Stimulated activated CD4-positive, alpha-beta T cell treated with anti-CD3 and anti-CD28 coated beads, Interleukin-12 subunit alpha, Interleukin-12 subunit beta, amount 100 ng/mL, for 24 hours (primary cell): ENCODE results near the gene NBPF12.
"Not testable (repeated sequence)": the region's sequence is repeated elsewhere in the genome, so short reads cannot be mapped to it uniquely, and the experiment has no call there.

Experiments
- DNase-seq, 2 experiments: peaks; one replicate each; pipeline ENCODE4 v3.0.0-alpha.2; 2020; ENCODE audit warnings: low read depth in 2 of 2

NBPF12 gene

DNA sequence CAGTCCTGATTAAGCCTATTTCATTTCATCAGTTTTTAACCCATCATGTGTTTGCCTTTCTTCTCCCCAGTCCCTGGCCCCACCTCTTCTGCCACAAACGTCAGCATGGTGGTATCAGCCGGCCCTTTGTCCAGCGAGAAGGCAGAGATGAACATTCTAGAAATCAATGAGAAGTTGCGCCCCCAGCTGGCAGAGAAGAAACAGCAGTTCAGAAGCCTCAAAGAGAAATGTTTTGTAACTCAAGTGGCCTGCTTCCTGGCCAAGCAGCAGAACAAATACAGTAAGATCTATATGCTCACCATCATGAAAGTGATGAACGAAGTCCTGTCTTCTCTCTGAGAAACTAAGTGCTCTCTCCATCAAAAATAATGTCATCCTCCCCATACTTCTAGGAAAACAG is 34.6 kb downstream of the NBPF12 start:
- DNase-seq = not testable (repeated sequence)

DNA sequence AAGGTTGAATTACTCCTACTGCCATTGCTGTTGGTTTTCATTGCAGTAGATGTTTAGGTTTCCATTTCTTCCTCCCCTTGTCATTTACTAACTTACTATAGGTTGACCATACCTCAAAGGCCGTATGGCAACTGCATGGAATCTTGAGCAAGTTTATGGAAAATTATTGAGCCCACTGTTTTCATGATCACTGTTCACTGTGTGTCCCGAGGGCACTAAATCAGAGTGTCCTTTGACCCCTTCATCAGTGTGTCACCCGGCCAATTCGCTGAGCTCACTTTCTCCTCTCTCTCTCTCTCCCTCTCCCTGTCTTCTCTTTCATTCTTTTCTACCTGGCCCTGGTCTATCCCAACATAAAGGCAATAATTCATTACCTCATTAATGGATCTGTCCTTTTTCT is 47.7 kb downstream of the NBPF12 start:
- DNase-seq = not testable (repeated sequence)

GRCh38 chr1:146986450-146986849 is 48.3 kb downstream of the NBPF12 start:
- DNase-seq = not testable (repeated sequence)

- not testable (repeated sequence) for DNase-seq
These were observed 49.4 kb downstream of the NBPF12 start for GRCh38 chr1:146987502-146987901.

DNA sequence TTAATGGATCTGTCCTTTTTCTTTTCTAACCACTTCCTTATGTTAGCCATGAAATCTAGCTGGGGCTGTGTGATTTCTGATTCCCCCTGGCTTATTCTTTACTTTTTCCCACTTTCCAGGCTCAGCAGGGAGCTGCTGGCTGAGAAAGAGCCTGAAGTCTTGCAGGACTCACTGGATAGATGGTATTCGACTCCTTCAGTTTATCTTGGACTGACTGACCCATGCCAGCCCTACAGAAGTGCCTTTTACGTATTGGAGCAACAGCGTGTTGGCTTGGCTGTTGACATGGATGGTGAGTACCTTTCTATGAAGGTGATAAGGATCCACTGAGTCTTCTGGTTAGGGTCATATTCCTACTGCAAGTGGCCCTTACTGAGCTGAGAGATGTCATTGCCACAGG is 51.3 kb downstream of the NBPF12 start:
- DNase-seq = not testable (repeated sequence)

GRCh38 chr1:147008495-147008894 is 70.4 kb downstream of the NBPF12 start:
- DNase-seq = not testable (repeated sequence)

DNA sequence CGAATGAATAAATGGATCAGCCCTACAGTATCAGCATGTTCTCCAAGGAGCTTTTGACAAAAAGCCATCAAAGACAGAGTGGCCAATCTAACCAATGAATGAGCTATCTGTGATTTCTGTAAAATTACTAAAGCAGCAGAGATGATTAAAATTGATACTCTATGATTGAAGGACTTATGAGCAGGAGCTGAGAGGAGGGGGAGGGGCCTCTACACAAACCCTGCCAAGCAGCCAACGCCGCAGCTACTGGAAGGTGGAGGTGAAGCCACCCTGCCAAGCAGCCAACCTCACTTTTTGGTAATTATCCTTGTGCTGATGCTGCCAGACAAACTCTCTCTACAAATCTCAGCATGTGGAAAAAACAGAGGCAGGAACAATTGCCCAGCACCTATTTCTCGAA is 88.9 kb downstream of the NBPF12 start:
- DNase-seq = not testable (repeated sequence)

DNA sequence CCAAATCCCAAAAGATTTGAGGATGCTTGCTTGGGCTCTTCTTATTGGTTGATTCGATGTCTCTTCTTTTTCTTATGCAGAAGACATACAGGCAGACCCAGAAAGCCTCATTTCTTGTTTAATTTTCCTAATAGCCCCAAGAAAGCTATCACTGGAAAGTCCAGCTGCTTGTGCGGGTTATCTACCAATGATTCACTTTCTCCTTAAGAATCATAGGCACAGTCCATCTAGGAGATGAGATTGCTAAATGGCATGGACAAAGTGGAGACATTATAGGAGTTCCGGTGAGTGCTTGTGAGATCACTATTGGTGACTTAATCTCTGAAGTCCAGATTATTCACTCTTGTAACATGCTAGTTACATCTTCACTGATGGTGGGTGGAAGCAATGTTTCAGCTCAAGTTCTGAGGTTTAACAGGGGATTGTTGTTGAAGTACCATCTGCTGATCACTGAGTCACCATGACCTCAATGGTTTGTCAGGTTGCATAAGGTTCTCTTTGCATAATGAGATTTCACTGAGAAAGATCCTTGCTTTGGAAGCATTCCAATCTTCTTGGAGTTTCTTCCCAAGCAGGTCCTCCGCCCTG is 92.0 kb downstream of the NBPF12 start:
- DNase-seq = not testable (repeated sequence)

- DNase-seq = no peak
These were observed 101.8 kb downstream of the NBPF12 start for GRCh38 chr1:147039916-147040315.

- DNase-seq = not testable (repeated sequence)
These were observed 104.8 kb downstream of the NBPF12 start for GRCh38 chr1:147042891-147043290.

DNA sequence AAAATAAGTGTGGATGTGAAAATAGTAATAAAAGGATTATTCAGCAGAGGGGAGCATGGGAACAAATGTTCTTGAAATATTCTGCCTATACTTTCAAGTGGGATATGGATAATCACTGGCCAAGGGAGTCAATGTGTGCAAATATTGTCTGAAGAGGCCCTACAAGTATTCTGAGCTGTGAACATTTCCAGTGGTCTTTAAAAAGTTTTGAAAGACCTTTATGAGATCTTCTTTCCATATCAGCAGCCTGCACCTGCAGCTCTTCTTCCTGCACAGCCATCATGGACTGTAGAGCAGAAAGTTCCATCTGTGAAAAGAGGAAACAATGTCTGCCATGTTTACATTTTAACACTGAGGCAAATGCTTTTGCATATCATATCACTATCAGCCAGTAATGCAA is 106.4 kb downstream of the NBPF12 start:
- DNase-seq = not testable (repeated sequence)
